ENCODE measurements around the gene SLC6A18. TPM values are rescaled to one million over a fixed set of nuclear protein-coding genes. Genes with fewer than 3 reads are reported as not detected.

The SLC6A18 gene
- total RNA-seq, 1 donor from 2014 or later = not detected

- no peak for DNase-seq
- intact Hi-C loops (cut with micrococcal nuclease) = no loop called here
- Histone ChIP-seq H3K9me3 (replicated peaks) (no peaks in the 10 kb centered on the region), H3K27ac (replicated peaks) (no peak overlapping the region), H3K4me3 (no peak overlapping the region), H3K27me3 (ENCODE audit: low read depth) (peaks cover 77% of the 10 kb centered on the region), H3K4me1 (no peaks in the 10 kb centered on the region), H3K36me3 (no peaks in the 10 kb centered on the region)
- no peak for TF ChIP-seq CTCF (IDR thresholded peaks at IDR 0.05; ENCODE audit: borderline replicate concordance)
Observed at GRCh38 chr5:1193591-1193985, 31.6 kb upstream of the SLC6A18 start.

DNA sequence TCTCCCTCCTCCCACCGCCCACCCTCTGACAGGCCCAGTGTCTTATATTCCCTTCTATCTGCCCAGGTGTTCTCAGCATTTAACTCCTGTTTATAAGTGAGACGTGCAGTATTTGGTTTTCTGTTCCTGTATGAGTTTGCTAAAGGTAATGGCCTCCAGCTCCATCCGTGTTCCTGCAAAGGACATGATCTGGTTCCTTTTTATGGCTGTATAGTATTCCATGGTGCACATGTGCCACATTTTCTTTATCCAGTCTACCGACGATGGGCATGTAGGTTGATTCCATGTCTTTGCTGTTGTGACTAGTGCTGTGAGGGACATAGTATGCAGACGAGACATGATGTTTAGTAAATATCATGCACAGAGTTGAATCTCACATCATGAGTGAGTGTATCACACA is 30.8 kb upstream of the SLC6A18 start:
- no peaks in the 10 kb centered on the region for H3K36me3 ChIP-seq
- no peak overlapping the region for H3K27ac ChIP-seq (replicated peaks)
- H3K27me3 ChIP-seq (ENCODE audit: low read depth) = peaks cover 77% of the 10 kb centered on the region
- TF ChIP-seq CTCF (IDR thresholded peaks at IDR 0.05; ENCODE audit: borderline replicate concordance) = no peak
- intact Hi-C loops (cut with micrococcal nuclease) = no loop called here
- DNase-seq = no peak
- no peak overlapping the region for H3K4me3 ChIP-seq
- no peaks in the 10 kb centered on the region for H3K9me3 ChIP-seq (replicated peaks)
- H3K4me1 ChIP-seq = no peaks in the 10 kb centered on the region

- Histone ChIP-seq H3K27me3 (ENCODE audit: low read depth) (peaks cover 77% of the 10 kb centered on the region), H3K27ac (replicated peaks) (no peak overlapping the region), H3K36me3 (no peaks in the 10 kb centered on the region), H3K4me3 (no peak overlapping the region), H3K4me1 (no peaks in the 10 kb centered on the region), H3K9me3 (replicated peaks) (no peaks in the 10 kb centered on the region)
- intact Hi-C loops (cut with micrococcal nuclease) = no loop called here
- TF ChIP-seq CTCF (IDR thresholded peaks at IDR 0.05; ENCODE audit: borderline replicate concordance) = no peak
- DNase-seq = no peak
Observed at GRCh38 chr5:1195439-1195838, 29.7 kb upstream of the SLC6A18 start.

- no peak for DNase-seq
- TF ChIP-seq CTCF (IDR thresholded peaks at IDR 0.05; ENCODE audit: borderline replicate concordance) = no peak
- H3K4me3 ChIP-seq = no peak overlapping the region
- H3K27me3 ChIP-seq (ENCODE audit: low read depth) = peaks cover 77% of the 10 kb centered on the region
- intact Hi-C loops (cut with micrococcal nuclease) = no loop called here
- H3K4me1 ChIP-seq = no peaks in the 10 kb centered on the region
- no peak overlapping the region for H3K27ac ChIP-seq (replicated peaks)
- H3K36me3 ChIP-seq = no peaks in the 10 kb centered on the region
- H3K9me3 ChIP-seq (replicated peaks) = no peaks in the 10 kb centered on the region
Observed at GRCh38 chr5:1195916-1196315, 29.3 kb upstream of the SLC6A18 start.

GRCh38 chr5:1196562-1196961 is 28.6 kb upstream of the SLC6A18 start:
- TF ChIP-seq CTCF (IDR thresholded peaks at IDR 0.05; ENCODE audit: borderline replicate concordance) = no peak
- DNase-seq = no peak

More at GRCh38 chr5:1196562-1196961, 28.6 kb upstream of the SLC6A18 start:
- intact Hi-C loops (cut with micrococcal nuclease) = no loop called here
- Histone ChIP-seq H3K27me3 (ENCODE audit: low read depth) (peaks cover 82% of the 10 kb centered on the region), H3K4me1 (no peaks in the 10 kb centered on the region), H3K36me3 (no peaks in the 10 kb centered on the region), H3K4me3 (no peak overlapping the region), H3K9me3 (replicated peaks) (no peaks in the 10 kb centered on the region), H3K27ac (replicated peaks) (no peak overlapping the region)
